GM21526 (cell line): ENCODE data around the gene CRTAC1.
"Not testable (repeated sequence)": the region's sequence is repeated elsewhere in the genome, so short reads cannot be mapped to it uniquely, and the experiment has no call there.

Source experiments
- ATAC-seq: cut with Tn5 transposase; IDR thresholded peaks from one replicate; pipeline ENCODE4 v1.9.1; 2021; ENCODE audit warnings: moderate library complexity; ENCODE audit not compliant: unreplicated experiment, low FRiP score

CRTAC1 gene

GRCh38 chr10:97849687-97850402 lies 180.6 kb downstream of the CRTAC1 start, which contains the start of gene GOLGA7B:
Gene GOLGA7B (plus strand): TSS chr10:97849843. CDS start chr10:97850304, 461 bp downstream.
- ATAC-seq: no peak

DNA sequence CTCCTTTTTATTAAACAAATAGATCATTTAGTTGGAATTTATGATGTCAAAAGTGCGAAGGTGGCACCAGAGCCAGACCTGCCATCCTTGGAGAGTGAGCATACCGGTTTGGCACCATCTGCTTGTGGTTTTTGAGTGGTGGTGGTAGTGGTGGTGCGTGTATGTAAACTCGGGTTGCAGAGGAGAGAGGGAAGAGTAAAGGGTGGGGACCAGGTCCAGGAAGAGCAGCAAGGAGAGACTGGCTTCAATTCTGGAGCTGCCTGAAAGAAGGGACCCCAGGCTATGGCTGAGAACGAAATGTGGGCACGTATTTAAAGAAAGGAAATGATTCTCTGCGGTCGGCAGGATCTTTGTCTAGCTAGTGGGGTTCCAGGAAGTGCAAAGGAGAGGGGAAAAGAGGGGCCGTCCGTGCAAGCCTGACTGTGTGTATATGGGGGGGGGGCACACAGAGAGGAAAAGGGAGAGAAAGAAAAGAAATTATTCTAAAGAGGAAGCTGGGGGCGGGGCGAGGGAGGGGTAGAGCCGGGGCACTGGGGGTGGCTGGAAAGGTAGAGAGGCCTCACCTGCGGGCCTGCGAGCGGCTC lies 181.2 kb downstream of the CRTAC1 start:
- no peak for ATAC-seq

GRCh38 chr10:97844678-97845077 lies 185.7 kb downstream of the CRTAC1 start:
- no peak for ATAC-seq

- ATAC-seq: not testable (repeated sequence)
These were observed 186.4 kb downstream of the CRTAC1 start for GRCh38 chr10:97843972-97844371.

DNA sequence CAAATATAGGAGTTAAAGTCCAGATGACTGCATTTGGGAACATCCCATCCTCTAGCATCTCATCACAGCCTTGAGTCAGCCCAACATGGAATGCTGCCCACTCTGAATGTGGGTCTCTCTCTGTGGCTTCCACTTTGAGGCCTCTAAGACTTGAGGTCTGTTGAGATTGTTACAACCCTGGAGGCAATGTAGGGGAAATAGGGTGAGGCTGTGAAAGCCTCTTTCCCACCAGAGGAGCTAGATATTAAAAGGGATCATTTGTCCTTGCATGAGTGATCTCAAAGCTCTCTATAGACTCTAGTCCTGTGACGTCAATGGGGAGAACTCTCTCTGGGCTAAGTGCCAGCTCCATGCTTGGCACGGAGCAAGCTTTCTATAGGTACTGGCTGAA lies 187.1 kb downstream of the CRTAC1 start:
- ATAC-seq: no peak

GRCh38 chr10:97842656-97843280 lies 187.7 kb downstream of the CRTAC1 start:
- ATAC-seq: no peak

DNA sequence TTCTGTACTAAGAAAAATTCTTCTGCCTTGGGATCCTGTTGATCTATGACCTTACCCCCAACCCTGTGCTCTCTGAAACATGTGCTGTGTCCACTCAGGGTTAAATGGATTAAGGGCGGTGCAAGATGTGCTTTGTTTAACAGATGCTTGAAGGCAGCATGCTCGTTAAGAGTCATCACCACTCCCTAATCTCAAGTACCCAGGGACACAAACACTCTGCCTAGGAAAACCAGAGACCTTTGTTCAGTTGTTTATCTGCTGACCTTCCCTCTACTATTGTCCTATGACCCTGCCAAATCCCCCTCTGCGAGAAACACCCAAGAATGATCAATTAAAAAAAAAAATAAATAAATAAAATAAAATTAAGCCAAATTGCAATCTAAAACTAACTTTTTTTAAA lies 188.3 kb downstream of the CRTAC1 start:
- ATAC-seq: not testable (repeated sequence)

DNA sequence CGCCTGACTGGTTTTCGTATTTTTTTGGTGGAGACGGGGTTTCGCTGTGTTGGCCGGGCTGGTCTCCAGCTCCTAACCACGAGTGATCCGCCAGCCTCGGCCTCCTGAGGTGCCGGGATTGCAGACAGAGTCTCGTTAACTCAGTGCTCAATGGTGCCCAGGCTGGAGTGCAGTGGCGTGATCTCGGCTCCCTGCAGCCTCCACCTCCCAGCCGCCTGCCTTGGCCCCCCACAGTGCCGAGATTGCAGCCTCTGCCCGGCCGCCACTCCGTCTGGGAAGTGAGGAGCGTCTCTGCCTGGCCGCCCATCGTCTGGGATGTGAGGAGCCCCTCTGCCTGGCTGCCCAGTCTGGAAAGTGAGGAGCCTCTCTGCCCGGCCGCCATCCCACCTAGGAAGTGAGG lies 189.3 kb downstream of the CRTAC1 start:
- ATAC-seq: not testable (repeated sequence)

- no peak for ATAC-seq
These were observed 192.3 kb downstream of the CRTAC1 start for GRCh38 chr10:97838091-97838490.

DNA sequence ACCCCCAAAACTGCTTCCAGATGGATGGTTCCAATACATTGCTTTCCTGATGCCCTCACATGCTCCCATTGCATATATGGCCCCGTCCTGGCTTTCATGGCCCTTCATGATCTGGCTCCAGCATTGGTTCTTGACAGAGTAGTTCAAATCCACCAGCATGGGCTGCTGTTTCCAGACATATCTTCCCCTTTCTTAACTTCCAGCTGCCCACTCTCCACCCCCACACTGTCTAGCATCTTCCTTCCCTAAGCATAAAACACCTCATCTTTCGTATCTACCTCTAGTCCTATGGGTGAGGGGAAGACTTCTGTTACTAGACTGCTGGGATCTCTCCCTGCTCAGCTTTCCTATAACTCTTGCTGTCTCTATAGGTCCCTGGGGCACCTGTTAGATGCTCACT lies 194.0 kb downstream of the CRTAC1 start:
- ATAC-seq: no peak

DNA sequence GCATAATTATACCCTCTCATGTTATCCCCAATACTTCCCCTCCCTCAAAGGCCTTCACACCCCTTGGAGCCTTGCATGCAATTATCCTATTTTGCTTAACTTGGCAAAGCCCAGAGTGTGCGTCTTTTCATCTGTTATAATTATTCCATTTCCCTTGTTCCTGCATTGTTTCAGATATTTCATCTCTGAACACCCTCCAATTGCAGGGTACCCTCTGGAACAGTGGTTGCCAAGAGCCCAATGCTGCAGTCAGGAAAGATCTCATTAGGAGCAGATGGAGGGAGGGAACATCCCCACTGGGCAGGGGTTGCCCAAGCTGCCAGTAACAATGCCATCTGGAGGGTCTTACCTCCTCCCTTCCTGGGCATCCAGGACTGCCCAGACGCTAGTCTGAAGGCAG lies 199.2 kb downstream of the CRTAC1 start:
- ATAC-seq: no peak

- ATAC-seq: no peak
These were observed 200.4 kb downstream of the CRTAC1 start for GRCh38 chr10:97830064-97830463.

DNA sequence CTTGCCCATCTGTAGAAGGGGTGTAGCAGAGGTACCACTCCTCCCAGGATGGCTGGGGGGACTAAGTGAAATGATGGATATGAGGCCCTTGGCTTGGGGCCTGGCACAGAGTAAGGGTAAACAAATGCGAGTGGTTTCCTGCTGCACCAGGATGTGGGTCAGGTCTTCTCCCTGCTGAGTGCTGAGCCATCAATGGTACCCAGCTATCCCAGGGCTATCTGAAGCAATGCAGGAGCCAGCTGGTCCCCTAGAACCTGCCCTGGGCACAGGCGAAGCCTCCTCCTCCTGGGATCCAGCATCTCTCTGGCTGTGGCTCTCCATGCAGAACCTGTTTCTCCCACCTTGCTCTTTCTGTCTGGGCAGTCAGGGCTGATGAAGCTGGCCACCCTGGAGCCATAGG lies 201.7 kb downstream of the CRTAC1 start:
- ATAC-seq: no peak

- ATAC-seq: no peak
These were observed 202.6 kb downstream of the CRTAC1 start for GRCh38 chr10:97827702-97828291.

DNA sequence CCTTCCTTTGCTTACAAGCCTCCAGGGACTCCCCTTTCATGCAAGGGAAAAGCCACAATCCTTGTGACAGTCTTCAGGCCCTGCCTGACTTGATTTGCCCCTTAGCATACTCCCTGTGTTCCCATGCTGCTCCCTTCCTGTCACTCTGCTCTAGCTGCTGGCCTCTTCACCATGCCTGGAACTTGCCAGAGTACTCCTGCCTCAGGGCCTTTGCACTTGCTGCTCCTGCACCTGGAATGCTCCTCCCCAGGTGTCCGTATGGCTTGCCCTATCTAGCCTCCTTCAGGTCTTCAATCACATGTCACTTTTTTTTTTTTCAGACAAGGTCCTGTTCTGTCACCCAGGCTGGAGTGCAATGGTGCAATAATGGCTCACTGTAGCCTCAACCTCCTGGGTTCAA lies 203.5 kb downstream of the CRTAC1 start:
- no peak for ATAC-seq

- ATAC-seq: no peak
These were observed 205.2 kb downstream of the CRTAC1 start for GRCh38 chr10:97825020-97825760.

GRCh38 chr10:97823734-97824133 lies 206.7 kb downstream of the CRTAC1 start:
- ATAC-seq: no peak

- no peak for ATAC-seq
These were observed 208.1 kb downstream of the CRTAC1 start for GRCh38 chr10:97822261-97822687.

- ATAC-seq: no peak
These were observed 208.9 kb downstream of the CRTAC1 start for GRCh38 chr10:97821308-97822038.

DNA sequence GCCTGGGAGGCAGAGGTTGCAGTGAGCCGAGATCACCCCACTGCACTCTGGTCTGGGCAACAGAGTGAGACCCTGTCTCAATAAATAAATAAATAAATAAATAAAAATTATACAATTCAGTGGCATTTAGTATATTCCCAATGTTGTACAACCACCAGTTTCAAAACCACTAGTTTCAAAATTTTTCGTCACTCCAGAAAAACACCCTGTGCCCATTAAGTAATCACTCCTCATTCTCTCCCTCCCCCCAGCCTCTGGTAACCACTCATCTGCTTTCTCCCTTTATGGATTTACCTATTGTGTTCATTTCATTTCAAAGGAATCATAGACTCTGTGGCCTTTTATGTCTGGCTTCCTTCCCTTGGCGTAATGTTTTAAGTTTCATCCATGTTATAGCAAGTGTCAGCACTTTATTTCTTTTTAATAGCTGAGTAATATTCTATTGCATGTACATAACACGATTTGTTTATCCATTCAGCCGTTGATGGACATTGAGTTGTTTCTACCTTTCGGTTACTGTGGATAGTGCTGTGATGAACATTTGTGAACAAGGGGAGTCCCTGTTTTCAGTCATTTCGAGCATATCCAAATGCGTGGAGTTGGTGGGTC lies 210.2 kb downstream of the CRTAC1 start:
- ATAC-seq: no peak
